ENCODE data around the gene SIRT3. TPM values are rescaled to one million over a fixed set of nuclear protein-coding genes. Genes with fewer than 3 reads are reported as not detected.

Gene SIRT3
- total RNA-seq, 1 donor from 2014 or later = 33.7 TPM

- peaks cover 5% of the 10 kb centered on the region for H3K36me3 Mint-ChIP-seq
- no peaks in the 10 kb centered on the region for H3K9me3 Mint-ChIP-seq
- no peak for DNase-seq (ENCODE audit: extremely low spot score, unreplicated experiment)
- no peak for TF ChIP-seq CTCF (conservative IDR thresholded peaks at IDR 0.05)
- H3K4me1 Mint-ChIP-seq (ENCODE audit: unreplicated experiment) = peaks cover 3% of the 10 kb centered on the region
- H3K27me3 Mint-ChIP-seq = no peaks in the 10 kb centered on the region
- H3K27ac Mint-ChIP-seq = no peak overlapping the region
- peak overlapping the region; percentile 68 for H3K4me3 Mint-ChIP-seq
Observed at GRCh38 chr11:203945-204586, 32.1 kb downstream of the SIRT3 start.

- TF ChIP-seq CTCF (conservative IDR thresholded peaks at IDR 0.05) = no peak
- no peak for DNase-seq (ENCODE audit: extremely low spot score, unreplicated experiment)
- H3K4me3 Mint-ChIP-seq = peak overlapping the region; percentile 41
Observed at GRCh38 chr11:203056-203944, 32.8 kb downstream of the SIRT3 start.

GRCh38 chr11:202490-202889 is 33.7 kb downstream of the SIRT3 start:
- no peaks in the 10 kb centered on the region for H3K27me3 Mint-ChIP-seq
- H3K36me3 Mint-ChIP-seq = peaks cover 5% of the 10 kb centered on the region
- TF ChIP-seq CTCF (conservative IDR thresholded peaks at IDR 0.05) = no peak
- H3K27ac Mint-ChIP-seq = no peak overlapping the region
- H3K9me3 Mint-ChIP-seq = no peaks in the 10 kb centered on the region
- peaks cover 2% of the 10 kb centered on the region for H3K4me1 Mint-ChIP-seq (ENCODE audit: unreplicated experiment)
- DNase-seq (ENCODE audit: extremely low spot score, unreplicated experiment) = no peak
- no peak overlapping the region for H3K4me3 Mint-ChIP-seq

More at GRCh38 chr11:203056-203944, 32.8 kb downstream of the SIRT3 start:
- Mint-ChIP-seq H3K36me3 (peaks cover 5% of the 10 kb centered on the region), H3K4me1 (ENCODE audit: unreplicated experiment) (peaks cover 3% of the 10 kb centered on the region), H3K27me3 (no peaks in the 10 kb centered on the region), H3K9me3 (no peaks in the 10 kb centered on the region), H3K27ac (peak overlapping the region; percentile 55)

- H3K4me3 Mint-ChIP-seq = no peak overlapping the region
- no peaks in the 10 kb centered on the region for H3K27me3 Mint-ChIP-seq
- no peak overlapping the region for H3K27ac Mint-ChIP-seq
- no peak for TF ChIP-seq CTCF (conservative IDR thresholded peaks at IDR 0.05)
- H3K4me1 Mint-ChIP-seq (ENCODE audit: unreplicated experiment) = no peaks in the 10 kb centered on the region
- no peaks in the 10 kb centered on the region for H3K9me3 Mint-ChIP-seq
- H3K36me3 Mint-ChIP-seq = peaks cover 5% of the 10 kb centered on the region
- no peak for DNase-seq (ENCODE audit: extremely low spot score, unreplicated experiment)
Observed at GRCh38 chr11:201966-202365, 34.2 kb downstream of the SIRT3 start.

GRCh38 chr11:200224-201003 is 35.7 kb downstream of the SIRT3 start:
- no peak overlapping the region for H3K27ac Mint-ChIP-seq
- no peaks in the 10 kb centered on the region for H3K9me3 Mint-ChIP-seq
- TF ChIP-seq CTCF (conservative IDR thresholded peaks at IDR 0.05) = no peak
- no peak overlapping the region for H3K4me3 Mint-ChIP-seq
- H3K36me3 Mint-ChIP-seq = peaks cover 5% of the 10 kb centered on the region
- H3K4me1 Mint-ChIP-seq (ENCODE audit: unreplicated experiment) = no peaks in the 10 kb centered on the region
- no peaks in the 10 kb centered on the region for H3K27me3 Mint-ChIP-seq
- peak; percentile 47 for DNase-seq (ENCODE audit: extremely low spot score, unreplicated experiment)
